Iris pigment epithelial cell (primary cell): ENCODE data around the gene CHAMP1.

Experiments
- DNase-seq: peaks from one replicate; pipeline ENCODE4 v3.0.0-alpha.2; 2011; ENCODE audit warnings: low read depth

The CHAMP1 gene, protein sequence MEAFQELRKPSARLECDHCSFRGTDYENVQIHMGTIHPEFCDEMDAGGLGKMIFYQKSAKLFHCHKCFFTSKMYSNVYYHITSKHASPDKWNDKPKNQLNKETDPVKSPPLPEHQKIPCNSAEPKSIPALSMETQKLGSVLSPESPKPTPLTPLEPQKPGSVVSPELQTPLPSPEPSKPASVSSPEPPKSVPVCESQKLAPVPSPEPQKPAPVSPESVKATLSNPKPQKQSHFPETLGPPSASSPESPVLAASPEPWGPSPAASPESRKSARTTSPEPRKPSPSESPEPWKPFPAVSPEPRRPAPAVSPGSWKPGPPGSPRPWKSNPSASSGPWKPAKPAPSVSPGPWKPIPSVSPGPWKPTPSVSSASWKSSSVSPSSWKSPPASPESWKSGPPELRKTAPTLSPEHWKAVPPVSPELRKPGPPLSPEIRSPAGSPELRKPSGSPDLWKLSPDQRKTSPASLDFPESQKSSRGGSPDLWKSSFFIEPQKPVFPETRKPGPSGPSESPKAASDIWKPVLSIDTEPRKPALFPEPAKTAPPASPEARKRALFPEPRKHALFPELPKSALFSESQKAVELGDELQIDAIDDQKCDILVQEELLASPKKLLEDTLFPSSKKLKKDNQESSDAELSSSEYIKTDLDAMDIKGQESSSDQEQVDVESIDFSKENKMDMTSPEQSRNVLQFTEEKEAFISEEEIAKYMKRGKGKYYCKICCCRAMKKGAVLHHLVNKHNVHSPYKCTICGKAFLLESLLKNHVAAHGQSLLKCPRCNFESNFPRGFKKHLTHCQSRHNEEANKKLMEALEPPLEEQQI

DNA sequence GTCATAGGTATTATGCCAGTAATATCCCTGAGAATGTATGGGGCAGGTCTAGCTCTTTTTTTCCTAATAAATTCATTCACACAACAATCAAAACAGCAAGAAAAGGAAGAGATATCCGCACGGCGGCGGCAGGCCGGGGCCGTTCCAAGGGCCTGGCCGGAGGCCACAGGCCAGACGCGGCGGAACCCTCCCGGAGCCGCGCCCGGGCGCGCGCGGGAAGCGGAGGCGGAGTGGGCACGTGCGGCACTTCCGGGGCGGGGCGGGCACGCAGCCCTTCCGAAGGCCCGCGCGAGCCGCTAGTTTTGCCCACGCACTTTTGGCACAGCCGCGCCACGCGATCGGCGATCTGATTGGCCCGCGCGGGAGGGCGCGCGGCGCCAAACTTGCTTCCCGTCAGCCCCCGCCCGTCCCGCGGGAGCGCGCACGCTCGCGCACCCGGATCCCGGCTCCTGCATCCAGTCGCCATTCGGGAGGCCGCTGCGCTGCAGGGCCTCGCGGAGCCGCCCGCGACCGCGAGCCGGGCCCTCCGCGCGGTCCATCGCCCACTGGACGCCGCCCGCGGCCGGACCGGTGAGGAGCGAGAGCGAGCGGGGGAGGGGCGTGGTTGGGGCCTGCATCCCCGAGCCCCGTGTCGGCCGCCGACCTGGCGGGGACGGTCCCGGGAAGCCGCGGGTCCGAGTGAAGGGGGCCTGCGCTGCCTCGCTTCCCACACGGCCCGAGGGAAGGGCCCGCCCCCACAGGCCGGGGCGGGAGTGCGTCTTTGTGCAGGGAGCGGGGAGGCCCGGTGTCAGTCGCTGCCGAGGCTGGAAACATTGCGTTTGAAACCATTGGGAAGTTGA is at the start of gene CHAMP1:
Gene CHAMP1 (plus strand): TSS at position 430 of the 839 bp plus-strand sequence. CDS start 9,340 bp downstream, outside the sequence.
- peak; percentile 97 for DNase-seq

DNA sequence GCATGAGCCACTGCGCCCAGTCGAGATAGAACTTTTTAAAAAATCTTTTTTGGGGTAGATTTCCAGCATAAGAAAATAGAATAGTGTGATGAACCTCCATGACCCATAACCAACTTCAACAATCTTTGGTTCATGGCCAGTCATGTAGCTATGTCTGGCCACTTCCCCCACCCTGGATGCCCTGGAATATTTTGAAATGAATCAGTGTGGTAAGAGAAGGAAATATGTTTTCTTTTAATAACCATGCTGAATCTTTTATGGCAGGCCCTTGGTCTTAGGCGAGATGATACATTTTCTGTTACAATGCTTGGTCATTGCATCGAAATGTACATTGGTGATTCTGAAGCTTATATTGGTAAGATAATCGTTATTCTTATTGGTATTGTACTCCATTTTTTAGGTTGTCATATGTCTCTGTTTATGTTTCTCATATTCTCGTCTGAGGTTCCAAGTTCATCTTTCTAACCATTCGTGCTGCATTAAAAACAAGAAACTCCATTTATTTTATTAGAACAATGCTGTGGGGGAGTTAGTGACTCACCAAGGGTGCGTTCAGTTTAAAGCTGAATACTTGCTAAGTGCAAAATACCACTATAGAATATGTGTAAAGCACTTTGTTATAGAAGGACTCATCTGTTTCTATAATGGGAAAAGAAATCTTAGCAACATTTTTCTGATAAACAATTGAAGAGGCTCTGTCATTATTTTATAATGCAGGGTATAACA is 49.3 kb upstream of the CHAMP1 start:
- peak; percentile 76 for DNase-seq

DNA sequence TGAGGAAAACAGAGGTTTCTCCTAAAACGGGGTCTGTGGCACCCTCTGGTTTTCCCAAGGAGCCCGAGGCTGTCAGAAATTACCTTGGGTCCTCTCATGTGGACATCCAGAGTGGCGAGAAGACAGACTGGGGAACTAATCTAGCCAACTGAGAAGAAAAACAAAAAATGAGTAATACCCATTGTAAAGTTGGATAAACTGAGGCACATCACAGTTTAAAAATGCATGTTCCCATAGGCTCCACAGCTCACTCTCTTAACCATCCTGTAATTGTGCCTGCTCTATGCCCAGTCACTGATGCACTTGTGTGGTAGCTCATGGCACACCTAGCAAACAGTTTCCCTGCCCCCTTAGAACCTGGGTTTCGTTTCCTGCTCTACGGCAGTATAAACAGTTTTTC is 48.1 kb upstream of the CHAMP1 start:
- no peak for DNase-seq

DNA sequence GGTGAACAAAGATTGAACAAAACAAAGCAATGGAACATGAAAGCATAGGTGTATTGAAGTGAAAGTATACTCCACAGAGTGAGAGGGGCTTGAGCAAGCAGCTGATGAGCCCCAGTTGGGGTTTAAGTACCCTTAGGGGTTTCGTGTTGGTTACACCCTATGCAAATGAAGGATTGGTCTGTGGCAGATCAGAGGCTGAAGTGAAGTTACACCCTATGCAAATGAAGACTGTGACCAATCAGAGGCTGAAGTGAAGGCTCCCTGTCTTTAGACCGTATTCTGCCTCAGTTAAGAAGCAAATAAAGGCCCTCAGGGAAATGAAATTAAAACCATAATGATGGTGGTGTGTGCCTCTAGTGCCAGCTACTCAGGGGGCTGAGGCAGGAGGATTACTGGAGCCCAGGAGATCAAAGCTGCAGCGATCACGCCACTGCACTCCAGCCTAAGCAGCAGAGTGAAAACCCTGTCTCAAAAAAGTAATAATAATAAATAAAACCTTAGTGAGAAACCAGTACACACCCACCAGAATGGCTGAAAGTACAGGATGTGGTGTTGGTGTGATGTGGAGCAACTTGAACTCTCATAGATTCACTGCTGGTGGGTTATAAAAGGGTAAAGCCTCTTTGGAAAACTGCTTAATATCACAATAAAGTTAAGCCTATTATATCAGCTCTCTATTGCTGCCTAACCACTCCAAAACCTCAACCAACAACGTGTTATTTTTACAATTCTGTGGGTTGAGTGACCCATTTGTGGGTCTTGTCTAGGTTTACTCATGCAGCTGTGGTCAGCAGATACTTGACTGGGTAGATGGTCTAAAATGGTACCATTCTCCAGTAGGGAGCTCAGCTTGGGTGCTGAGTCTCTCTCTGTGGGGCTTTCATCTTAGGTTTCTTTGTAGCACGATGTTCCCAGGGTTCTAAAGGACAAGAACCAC is 45.7 kb upstream of the CHAMP1 start:
- no peak for DNase-seq

DNA sequence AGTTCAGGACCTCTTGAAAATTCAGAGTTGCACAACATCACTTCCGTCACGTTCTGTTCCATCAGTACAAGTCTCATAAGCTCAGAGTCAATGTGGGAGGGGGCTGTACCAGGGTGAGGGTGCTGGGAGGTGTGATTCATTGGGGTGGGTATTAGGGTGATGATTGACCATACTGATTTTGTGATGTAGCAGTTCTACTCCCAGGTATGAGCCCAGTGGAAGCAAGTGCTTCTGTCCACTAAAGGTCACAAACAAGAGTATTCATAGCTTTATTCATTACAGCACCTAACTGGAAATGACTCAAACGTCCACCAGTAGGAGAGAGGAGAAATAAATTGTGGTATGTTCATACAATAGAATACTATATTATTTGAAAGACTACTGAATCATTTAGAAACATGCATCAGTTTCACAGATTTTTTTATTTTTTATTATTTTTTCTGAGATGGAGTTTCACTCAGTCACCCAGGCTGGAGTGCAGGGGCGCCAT is 45.0 kb upstream of the CHAMP1 start:
- no peak for DNase-seq

DNA sequence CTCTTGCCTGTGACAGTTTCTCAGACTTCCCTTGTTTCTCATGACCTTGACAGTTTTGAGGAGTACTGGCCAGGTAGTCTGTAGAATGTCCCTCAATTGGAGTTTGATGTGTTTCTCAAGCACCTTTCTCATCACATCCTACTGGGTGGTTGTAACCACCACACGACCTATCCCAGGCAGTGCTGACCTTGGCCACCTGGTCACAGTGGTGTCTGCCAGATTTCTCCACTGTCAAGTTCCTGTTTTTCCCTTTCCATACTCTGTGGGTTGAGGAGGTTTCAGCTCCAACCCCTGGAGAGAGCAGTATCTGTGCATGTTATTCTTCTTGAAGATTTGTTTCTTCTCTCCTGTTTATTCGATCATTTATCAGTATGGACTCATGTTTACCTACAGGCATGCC is 41.3 kb upstream of the CHAMP1 start:
- no peak for DNase-seq

DNA sequence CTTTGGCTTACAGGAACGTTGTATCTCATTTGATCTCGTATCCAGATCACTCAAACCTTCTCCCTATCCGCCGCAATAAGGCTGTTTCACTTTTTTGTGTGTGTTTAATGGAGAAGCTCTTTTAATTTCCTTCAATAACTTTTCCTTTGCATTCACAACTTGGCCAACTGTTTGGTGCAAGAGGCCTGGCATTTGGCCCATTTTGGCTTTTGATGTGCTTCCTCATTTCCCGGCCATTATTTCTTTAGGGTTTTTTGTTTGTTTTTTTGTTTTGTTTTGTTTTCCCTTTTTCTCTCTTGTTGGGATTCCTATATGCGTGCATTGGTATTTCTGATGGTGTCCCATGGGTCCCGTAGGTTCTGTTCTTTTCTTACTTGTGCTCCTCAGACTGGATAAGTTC is 39.0 kb upstream of the CHAMP1 start:
- DNase-seq = no peak

DNA sequence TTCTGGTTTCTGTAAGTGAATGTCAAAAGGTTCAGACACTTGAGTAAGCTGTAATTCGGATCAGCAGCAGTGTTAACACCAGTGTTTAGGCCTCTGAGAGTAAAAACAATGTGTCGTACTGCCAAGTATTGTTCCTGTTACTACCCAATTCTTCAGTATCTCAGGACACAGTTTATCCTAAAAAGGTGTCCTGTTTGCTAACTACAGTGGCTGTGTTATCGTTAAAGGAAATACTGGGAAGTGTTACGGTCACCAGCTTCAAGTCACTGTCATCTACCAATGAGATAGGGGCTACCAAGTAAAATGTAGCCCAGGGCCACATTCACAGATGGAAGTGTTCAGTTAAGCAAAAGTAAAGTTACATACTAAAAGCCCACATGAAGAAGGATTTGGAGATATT is 35.2 kb upstream of the CHAMP1 start:
- DNase-seq = no peak

DNA sequence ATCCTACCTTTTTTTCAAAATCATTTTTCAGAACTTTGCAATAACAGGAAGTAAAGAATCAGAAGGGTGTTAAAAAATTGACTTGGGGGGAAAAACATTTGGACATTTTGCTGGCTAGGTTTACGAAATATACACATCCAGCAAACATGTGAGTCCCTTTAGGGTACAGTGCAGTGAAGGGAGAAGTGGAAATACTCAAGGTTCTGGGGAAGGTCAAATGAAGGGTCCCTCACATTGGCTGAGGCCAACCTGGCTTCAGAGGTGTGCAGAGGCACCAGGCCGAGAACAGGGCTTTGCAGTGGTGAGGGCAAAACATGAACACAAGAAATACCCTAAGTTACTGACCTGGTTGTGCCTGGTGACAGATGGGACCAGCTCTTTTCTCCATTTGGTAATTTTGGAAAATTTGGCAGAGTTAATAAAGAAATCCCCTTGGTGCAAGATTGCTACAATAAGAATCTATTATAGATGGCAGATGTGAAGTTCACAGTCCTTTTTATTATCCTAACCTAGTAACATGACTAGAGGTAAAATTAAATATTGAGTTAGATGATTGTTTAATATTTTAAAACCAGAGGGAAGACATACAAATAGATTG is 34.4 kb upstream of the CHAMP1 start:
- DNase-seq = no peak

DNA sequence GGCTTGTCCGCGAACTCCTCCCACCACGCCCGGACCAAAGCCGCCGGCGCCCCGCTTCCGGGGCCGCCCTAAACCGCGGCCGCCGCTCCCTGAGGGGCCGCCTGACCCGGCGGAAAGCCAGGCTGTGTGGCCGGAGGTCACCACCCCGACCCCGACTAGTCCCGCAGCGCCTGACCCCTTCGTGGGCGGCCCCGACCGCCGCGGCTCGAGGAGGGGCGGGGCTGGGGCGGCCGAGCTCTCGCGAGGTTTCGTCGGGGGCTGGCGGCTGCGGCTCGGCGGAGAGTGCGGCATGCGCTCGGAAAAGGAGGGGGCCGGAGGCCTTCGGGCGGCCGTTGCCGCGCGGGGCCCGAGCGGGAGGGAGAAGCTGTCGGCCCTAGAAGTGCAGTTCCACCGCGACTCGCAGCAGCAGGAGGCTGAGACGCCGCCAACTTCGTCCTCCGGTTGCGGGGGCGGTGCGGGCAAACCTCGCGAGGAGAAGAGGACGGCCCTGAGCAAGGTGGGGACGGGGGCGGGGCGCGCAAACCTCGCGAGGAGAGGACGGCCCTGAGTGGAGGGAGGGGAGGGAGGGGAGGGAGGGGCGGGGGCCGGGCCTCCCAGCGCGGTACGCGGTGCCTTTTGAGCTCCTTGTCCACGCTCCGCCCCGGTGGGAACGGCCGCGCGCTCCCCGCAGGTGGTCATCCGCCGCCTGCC is 32.8 kb upstream of the CHAMP1 start, which contains the start of gene UPF3A:
Gene UPF3A (plus strand): TSS at position 251 of the 690 bp plus-strand sequence. CDS start 39 bp downstream, at position 290.
- DNase-seq = peak; percentile 92

DNA sequence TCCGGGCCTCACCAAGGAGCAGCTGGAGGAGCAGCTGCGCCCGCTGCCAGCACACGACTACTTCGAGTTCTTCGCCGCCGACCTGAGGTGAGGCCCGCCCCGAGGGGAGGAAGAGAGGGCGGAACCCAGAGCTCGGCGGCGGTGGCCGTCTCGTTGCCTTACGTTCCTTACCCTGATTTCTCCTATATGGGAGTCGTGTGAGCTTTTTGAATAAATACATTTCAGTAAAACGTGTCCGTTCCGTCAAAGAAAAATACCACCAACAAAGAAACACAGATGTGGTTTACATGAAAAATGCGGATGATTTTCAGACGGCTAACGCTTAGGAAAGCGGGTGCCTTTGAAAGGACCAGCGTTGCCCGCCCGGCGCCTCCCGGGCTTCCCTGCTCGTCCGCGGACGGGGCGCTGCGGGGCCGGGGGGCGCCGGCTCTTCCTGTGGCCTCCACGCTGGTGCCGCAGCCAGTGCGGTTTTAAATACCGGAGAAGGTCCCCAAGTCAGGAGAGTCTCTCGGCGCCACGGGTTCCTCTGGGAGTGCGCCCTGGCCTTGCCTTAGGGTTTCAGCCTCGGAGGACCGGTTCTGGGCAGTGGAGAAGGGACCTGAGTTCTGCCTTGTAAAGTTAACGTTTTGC is 32.1 kb upstream of the CHAMP1 start:
- DNase-seq = peak; percentile 75

DNA sequence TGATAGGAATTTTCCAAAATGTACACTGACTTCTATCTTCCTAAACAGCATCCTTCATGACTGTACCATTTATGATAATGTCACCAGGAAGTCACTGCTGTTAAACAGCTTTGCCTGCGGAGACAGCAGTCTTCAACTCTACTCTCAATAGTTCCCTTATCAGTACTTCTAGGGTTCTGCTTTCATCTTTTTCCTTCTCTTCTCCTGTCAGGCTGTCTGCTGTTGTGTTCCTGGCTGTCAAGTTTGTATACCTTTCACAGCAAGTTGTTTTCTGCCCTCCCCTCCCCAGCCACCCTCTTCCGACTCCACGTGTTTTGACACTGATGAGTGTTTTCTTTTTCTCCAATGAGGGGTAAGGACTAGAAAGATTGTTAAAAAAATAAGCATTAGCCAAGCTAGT is 30.7 kb upstream of the CHAMP1 start:
- DNase-seq = no peak

DNA sequence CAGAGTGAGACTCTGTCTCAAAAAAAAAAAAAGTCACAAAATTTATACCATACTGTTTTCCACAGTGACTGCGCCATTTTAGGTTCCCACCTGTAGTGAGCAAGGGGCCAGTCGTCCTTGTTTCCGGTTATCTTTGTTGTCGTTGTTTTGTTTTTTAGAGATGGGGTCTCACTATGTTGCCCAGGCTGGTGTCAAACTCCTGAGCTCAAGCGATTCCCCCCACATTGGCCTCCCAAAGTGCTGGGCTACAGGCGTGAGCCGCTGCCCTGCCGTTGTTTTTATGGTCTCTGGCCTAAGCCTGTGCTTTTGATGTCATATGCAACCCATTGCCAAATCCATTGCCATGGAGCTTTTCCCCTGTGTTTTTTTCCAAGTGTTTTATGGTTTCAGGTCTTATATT is 29.6 kb upstream of the CHAMP1 start:
- DNase-seq = no peak

DNA sequence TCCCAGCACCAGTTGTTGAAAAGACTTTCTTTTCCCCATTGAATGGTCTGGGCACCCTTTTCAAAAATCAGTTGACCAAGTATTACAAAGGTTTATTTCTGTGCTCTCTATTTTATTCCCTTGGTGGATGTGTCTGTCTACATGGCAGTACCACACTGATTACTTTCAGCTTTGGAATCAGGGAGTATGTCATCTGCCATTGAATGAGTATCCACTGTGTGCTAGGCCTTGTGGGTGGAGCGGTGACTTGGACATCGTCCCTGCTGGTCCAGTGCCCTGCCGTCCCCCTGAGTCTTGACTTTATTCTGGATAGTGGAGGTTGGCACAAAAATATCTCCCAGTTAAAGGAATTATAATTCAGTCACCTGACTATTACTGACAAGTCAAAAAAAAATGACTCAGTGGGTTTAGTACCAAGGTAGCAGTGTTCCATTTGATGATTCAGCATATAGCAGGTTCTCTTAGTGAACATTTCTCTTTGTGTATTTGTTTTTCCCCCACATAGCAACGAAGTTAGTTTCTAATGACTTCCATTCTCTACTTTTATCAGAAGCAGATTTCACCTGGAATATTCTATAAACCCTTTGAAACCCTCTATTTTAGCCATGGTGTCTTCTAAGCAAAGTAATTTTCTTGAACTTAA is 29.0 kb upstream of the CHAMP1 start:
- peak; percentile 29 for DNase-seq

DNA sequence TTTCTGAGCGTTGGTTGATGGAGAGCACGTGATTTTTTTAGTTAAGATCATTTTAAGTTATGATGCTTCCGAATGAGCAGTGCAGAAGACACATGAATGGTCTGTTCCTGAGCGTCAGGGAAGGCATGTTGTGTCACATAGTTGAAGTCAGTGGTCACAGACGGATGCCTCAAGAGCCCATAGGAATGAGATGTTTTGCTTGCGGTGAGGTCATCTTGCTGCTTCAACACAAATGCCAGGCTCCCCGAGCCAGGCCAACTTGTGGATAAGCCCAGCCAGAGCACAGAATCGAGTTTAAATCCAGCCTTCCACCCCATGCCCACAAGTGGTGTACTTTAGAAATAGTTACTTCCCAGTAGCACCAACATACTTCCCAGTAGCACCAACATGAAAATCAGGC is 27.5 kb upstream of the CHAMP1 start:
- peak; percentile 43 for DNase-seq

DNA sequence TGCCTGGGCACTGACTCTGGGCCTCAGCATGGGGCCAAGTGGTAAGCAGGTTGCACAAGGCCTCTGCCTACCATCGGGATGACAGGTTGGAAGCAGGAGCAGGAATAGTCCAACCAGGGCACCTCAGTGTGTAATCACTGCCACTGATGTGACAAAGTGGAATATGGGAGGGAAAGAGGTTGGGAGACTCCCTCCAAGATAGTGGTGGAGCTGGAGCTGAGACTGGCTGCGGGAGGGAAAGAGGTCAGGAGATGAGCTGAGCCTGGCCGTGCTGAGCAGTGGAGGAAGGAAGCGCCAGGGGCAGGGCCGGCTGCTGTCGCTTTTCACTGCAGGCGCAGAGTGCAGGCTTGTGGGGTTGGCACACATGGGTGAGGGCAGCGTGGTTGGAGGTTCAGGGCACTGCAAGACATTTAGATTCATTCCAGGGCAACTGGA is 26.1 kb upstream of the CHAMP1 start:
- no peak for DNase-seq

DNA sequence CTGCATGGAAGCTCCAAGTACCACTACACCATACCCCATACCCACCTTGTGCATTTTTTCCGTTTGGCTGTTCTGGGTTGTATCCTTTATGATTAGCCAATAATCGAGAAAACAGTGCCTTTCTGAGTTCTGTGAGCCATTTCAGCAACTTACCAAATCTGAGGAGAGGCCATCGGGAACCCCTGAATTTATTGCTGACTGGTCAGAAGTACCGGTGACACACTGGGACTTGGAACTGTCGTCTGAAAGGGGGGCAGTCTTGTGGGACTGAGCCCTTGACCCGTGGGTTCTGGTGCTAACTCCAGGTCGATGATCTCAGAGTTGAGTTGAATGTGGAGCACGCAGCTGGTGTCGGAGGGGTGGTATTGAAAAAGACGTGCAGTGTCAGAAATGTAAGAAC is 17.9 kb upstream of the CHAMP1 start:
- DNase-seq = no peak

DNA sequence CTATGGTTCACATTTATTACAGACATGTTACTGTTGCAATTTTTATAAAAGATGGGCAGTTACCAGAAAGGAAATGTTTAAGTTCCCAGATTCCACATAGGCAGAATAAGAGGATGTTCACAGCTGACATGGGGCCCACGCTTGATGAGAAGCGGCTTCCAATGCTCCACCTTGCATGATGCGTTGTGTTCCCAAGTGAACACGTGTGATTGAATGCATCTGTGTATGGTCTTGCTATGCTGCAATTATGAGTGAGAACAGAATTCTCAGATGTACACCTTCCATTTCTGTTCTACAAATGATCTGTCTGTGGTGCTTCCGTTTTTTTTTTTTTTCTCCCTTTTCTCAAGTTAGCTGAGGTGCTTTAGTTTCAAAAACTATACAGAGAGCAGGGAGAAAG is 17.4 kb upstream of the CHAMP1 start:
- DNase-seq = no peak
